WTC11 (cell line): ENCODE data around the gene MYOG.

Experiments
- FOXP1 ChIP-seq: sonication (generic); formaldehyde crosslinking; IDR thresholded peaks from 2 replicates; pipeline ENCODE4 v1.8.0; 2022; ENCODE audit warnings: missing genetic modification reagents, mild to moderate bottlenecking, moderate library complexity, borderline replicate concordance
- JAZF1 ChIP-seq: fragments of 250-450 bp; sonication (Bioruptor Pico); IDR thresholded peaks from 2 replicates; pipeline ENCODE4 v1.9.0; 2021; ENCODE audit warnings: moderate library complexity, mild to moderate bottlenecking, inconsistent platforms
- NR2C2 ChIP-seq: sonication (generic); formaldehyde crosslinking; IDR thresholded peaks from 2 replicates; pipeline ENCODE4 v1.8.0; 2022; ENCODE audit warnings: mild to moderate bottlenecking, missing genetic modification reagents
- SMAD3 ChIP-seq: sonication (generic); formaldehyde crosslinking; IDR thresholded peaks from 2 replicates; pipeline ENCODE4 v1.8.0; 2022; ENCODE audit warnings: missing genetic modification reagents, mild to moderate bottlenecking, borderline replicate concordance
- ZNF232 ChIP-seq: sonication (generic); formaldehyde crosslinking; IDR thresholded peaks from 2 replicates; pipeline ENCODE4 v1.8.0; 2022; ENCODE audit warnings: mild to moderate bottlenecking, missing genetic modification reagents
- TF ChIP-seq, protein P1 (sequence below): fragments of 200-600 bp; IDR thresholded peaks from 2 replicates; pipeline ENCODE4 v1.8.0; 2022; ENCODE audit warnings: antibody characterized with exemption
- TF ChIP-seq, protein P2 (sequence below): sonication (generic); formaldehyde crosslinking; IDR thresholded peaks from 2 replicates; pipeline ENCODE4 v1.8.1; 2022; ENCODE audit warnings: low read depth, missing genetic modification reagents, borderline replicate concordance
- TF ChIP-seq, protein P3 (sequence below): sonication (generic); formaldehyde crosslinking; IDR thresholded peaks from 2 replicates; pipeline ENCODE4 v1.8.0; 2022; ENCODE audit warnings: mild to moderate bottlenecking, missing genetic modification reagents

DNA sequence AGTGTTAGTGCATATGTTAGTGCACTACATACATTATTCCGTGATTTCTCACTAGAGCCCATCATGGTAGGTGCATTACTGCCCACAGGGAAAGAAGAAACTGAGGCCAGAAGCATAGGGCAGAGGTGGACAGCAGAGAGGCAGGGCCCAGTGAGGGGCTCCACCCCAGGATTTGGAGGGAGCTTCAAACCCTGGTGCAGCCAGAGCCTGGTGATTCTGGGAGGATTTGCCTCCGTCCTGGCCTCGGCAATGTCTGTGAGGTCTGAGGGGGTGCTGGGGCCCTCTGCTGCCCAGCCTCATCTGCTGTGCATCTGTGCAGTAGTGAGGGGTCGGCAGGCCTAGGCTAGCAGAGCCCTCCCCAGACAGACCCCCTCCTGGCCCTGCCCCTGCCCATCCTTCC lies 36.7 kb downstream of the MYOG start:
- TF ChIP-seq SMAD3 (CRISPR knock-in tag), result no peak
- TF ChIP-seq ZNF232 (CRISPR knock-in tag), result no peak
- TF ChIP-seq, protein P1, sequence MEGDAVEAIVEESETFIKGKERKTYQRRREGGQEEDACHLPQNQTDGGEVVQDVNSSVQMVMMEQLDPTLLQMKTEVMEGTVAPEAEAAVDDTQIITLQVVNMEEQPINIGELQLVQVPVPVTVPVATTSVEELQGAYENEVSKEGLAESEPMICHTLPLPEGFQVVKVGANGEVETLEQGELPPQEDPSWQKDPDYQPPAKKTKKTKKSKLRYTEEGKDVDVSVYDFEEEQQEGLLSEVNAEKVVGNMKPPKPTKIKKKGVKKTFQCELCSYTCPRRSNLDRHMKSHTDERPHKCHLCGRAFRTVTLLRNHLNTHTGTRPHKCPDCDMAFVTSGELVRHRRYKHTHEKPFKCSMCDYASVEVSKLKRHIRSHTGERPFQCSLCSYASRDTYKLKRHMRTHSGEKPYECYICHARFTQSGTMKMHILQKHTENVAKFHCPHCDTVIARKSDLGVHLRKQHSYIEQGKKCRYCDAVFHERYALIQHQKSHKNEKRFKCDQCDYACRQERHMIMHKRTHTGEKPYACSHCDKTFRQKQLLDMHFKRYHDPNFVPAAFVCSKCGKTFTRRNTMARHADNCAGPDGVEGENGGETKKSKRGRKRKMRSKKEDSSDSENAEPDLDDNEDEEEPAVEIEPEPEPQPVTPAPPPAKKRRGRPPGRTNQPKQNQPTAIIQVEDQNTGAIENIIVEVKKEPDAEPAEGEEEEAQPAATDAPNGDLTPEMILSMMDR, result no peak
- no peak for TF ChIP-seq JAZF1
- TF ChIP-seq, protein P2, sequence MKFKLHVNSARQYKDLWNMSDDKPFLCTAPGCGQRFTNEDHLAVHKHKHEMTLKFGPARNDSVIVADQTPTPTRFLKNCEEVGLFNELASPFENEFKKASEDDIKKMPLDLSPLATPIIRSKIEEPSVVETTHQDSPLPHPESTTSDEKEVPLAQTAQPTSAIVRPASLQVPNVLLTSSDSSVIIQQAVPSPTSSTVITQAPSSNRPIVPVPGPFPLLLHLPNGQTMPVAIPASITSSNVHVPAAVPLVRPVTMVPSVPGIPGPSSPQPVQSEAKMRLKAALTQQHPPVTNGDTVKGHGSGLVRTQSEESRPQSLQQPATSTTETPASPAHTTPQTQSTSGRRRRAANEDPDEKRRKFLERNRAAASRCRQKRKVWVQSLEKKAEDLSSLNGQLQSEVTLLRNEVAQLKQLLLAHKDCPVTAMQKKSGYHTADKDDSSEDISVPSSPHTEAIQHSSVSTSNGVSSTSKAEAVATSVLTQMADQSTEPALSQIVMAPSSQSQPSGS (CRISPR knock-in tag), result no peak
- no peak for TF ChIP-seq NR2C2 (CRISPR knock-in tag)
- no peak for TF ChIP-seq FOXP1 (CRISPR knock-in tag)
- TF ChIP-seq, protein P3, sequence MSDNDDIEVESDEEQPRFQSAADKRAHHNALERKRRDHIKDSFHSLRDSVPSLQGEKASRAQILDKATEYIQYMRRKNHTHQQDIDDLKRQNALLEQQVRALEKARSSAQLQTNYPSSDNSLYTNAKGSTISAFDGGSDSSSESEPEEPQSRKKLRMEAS (CRISPR knock-in tag), result no peak
